Epithelial cell of esophagus (primary cell): Measurements from ENCODE around the gene COL7A1.
A peak's percentile ranks its signal among the peaks of the same experiment; 100 is the strongest.

ENCODE experiments used
- DNase-seq: peaks from one replicate; pipeline ENCODE4 v3.0.0; 2010; ENCODE audit warnings: low read depth
- H3K4me3 ChIP-seq: 2 replicates; pipeline ENCODE4 v1.5.1; 2011; ENCODE audit warnings: mild to moderate bottlenecking, low read length, control low read depth
- TF ChIP-seq, protein P1 (sequence below): IDR thresholded peaks from 2 replicates; pipeline ENCODE4 v1.5.1; 2011; ENCODE audit warnings: low read depth, mild to moderate bottlenecking, low read length, control low read depth, inconsistent platforms; ENCODE audit not compliant: insufficient read depth; ENCODE audit errors: missing control alignments

The COL7A1 gene

DNA sequence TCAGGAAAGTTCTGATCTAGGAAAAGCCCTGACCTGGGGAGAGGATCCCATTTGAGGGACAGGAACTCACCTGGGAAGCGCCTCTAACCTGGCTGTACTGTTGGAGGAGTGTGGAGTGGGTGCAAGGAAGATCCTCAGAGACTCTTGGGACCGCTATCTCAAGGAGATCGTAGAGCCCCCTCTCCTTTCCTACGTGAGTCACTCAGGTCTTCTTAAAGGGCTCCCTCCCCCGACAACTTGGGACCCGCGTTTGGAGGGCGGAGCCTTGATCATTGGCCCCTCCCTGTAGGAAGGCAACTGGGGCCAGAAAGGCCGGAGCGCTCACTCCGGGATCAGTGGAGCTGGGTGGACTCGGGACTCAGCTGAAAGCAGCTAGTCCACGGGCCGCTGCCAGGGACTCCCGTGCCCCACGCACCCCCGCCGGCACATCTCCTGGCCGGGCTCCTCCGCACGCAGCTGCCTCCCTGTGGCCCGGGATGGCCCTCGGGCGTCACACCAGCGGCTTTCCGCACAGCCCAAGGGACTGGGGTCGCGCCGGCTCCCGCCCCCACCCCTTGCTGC, 39.6 kb upstream of the COL7A1 start:
- peak overlapping the region; percentile 82 for H3K4me3 ChIP-seq
- TF ChIP-seq, protein P1, sequence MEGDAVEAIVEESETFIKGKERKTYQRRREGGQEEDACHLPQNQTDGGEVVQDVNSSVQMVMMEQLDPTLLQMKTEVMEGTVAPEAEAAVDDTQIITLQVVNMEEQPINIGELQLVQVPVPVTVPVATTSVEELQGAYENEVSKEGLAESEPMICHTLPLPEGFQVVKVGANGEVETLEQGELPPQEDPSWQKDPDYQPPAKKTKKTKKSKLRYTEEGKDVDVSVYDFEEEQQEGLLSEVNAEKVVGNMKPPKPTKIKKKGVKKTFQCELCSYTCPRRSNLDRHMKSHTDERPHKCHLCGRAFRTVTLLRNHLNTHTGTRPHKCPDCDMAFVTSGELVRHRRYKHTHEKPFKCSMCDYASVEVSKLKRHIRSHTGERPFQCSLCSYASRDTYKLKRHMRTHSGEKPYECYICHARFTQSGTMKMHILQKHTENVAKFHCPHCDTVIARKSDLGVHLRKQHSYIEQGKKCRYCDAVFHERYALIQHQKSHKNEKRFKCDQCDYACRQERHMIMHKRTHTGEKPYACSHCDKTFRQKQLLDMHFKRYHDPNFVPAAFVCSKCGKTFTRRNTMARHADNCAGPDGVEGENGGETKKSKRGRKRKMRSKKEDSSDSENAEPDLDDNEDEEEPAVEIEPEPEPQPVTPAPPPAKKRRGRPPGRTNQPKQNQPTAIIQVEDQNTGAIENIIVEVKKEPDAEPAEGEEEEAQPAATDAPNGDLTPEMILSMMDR: no peak
- peak; percentile 56 for DNase-seq

DNA sequence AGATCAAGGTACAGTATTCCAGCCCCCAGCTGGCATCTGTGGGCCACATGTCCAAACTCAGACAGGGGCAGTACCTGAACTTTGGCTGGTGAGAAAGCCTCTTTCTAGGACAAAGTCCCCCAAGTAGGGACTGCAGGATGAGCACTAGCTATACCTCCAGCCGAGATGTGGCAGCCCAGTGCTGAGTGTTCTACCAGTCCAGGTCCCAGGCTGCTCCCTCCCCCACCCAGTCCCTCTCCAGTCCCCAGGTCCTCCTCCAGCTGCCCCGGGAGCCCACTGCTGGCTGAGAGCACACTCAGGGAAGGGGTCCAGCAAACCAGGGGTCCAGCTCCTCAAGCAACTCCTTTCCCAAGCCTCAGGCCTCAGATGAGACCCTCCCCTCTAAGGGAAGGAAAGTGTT, 38.6 kb upstream of the COL7A1 start:
- no peak for DNase-seq
- TF ChIP-seq, protein P1: no peak
- peak overlapping the region; percentile 82 for H3K4me3 ChIP-seq

DNA sequence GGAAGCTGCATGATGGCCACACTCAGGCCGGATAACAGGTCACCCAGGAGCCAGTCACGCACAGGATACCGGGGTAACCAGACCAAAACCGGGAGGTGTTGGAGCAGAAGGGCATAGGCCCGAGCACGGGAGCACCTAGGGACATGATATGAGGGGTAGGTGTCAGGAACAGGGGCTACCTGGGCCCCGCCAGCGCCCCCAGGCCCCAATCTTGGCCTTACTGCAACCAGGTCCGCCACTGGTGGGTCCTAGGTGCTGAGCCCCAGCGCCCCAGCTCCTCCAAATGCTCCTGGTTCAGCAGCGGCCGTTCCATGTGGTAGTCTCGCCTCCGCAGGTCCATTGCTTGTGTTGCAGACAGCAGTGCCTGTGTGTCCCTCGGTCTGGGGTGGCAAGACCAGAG, 38.1 kb upstream of the COL7A1 start:
- no peak for DNase-seq
- TF ChIP-seq, protein P1: no peak
- H3K4me3 ChIP-seq: no peak overlapping the region

DNA sequence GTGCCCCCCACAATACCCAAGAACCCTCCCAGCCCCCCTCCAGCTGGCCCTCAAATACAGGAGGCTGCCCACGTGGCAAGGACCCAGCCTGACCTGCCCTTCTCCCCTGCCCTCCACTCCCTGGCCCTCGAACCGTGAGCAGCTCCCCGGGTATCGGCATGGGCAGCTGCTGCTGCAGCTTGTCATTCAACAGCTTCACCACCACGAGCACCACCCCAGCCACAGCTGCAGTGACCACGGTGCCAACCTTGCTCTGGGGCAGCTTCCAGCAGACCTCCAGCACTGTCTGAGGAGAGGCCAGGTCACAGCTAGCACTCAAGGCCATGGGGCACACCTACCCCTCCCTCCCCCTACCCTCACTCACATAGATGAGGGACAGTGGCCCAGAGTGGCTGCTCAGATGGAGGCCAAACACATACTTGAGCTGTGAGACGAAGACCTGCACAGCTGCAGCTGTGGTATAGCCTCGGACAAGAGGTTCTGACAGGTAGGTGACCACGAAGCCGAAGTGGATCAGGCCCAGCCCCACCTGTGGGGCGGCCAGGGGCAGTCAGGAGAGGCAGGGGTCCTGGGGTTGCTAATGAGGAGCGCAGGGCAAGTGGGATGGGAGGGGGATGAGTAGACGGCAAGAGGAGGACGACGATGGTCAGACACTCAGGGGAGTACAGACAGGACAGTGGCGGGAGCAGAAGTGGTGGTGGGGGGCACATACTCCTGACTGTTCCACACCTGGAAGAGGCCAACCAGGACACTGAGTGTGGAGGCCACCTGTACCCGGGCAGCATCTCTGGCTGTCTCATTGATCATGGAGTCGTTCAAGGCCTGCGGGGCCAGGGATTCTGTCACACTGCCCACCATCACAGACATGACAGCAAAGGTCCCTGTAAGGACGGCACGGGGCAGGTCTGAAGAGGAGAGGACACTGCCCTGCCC, 36.7 kb upstream of the COL7A1 start:
- TF ChIP-seq, protein P1: no peak

DNA sequence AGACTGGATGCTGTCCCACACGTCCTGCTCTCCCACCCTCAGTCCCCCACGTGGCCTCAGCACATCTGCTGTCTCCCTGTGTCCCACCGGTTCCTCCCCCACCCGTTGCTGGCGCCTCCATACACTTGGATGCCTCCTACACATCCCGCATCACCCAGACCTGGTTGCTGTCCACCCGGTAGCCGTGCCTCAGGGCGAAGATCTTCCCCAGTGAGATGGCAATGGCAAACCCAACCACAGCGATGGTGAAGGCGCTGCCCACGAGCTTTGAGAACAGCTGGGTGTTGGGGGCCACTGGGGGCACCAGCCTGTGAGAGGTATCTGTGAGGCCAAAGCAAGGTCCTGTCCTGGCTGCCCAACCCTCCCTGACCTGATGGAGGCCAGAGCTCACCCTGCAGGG, 35.7 kb upstream of the COL7A1 start:
- TF ChIP-seq, protein P1: no peak
- no peak for DNase-seq
- H3K4me3 ChIP-seq: no peak overlapping the region

More for the DNA sequence above, 36.7 kb upstream of the COL7A1 start:
- no peak overlapping the region for H3K4me3 ChIP-seq
- DNase-seq: no peak

DNA sequence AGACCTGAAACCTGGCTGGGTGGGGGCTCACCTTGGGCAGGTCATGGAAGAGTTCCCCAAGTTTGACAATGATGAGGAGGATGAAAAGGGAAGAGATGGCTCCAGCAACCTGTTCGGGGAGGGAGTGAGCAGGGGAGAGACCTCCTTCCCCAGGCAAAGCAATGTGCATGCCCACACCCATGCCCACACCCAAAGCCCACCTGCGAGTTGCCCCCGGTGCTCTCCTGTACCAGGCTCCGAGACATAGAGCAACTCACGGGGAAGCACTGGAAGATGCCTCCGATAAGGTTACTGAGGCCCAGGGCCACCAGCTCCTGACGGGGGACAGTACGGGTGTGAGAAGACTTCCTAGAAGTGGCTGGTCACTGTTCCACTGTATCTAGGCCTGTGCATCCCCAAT, 35.3 kb upstream of the COL7A1 start:
- no peak overlapping the region for H3K4me3 ChIP-seq
- no peak for DNase-seq
- TF ChIP-seq, protein P1: no peak
